ENCODE measurements around the gene AFG1L.

The AFG1L gene

GRCh38 chr6:108549741-108550140 lies 254.9 kb downstream of the AFG1L start:
- FAIRE-seq (no peak), DNase-seq (ENCODE audit: insufficient read length, low spot score) (no peak)
- no peak for TF ChIP-seq PAX5 (IDR thresholded peaks at IDR 0.05; ENCODE audit: insufficient read depth, low read length, severe bottlenecking)
- TF ChIP-seq POLR2A (IDR thresholded peaks at IDR 0.05; ENCODE audit: low read depth, low read length): no peak
- no peak for TF ChIP-seq SPI1 (IDR thresholded peaks at IDR 0.05; ENCODE audit: low read depth, low read length)
- no peak for TF ChIP-seq POU2F2 (IDR thresholded peaks at IDR 0.05; ENCODE audit: low read depth, low read length)
- no peak for TF ChIP-seq POLR2AphosphoS5 (IDR thresholded peaks at IDR 0.05; ENCODE audit: low read depth, low read length)
- no peak for TF ChIP-seq TAF1 (IDR thresholded peaks at IDR 0.05; ENCODE audit: low read depth, low read length)

- DNase-seq (ENCODE audit: insufficient read length, low spot score): no peak
- TF ChIP-seq TAF1 (IDR thresholded peaks at IDR 0.05; ENCODE audit: low read depth, low read length) (no peak), PAX5 (IDR thresholded peaks at IDR 0.05; ENCODE audit: insufficient read depth, low read length, severe bottlenecking) (no peak)
- FAIRE-seq: no peak
Observed at GRCh38 chr6:108550256-108550655, 255.4 kb downstream of the AFG1L start.

- DNase-seq (ENCODE audit: insufficient read length, low spot score): no peak
- no peak for TF ChIP-seq POLR2AphosphoS5 (IDR thresholded peaks at IDR 0.05; ENCODE audit: low read depth, low read length)
- no peak for FAIRE-seq
Observed at GRCh38 chr6:108555399-108556052, 260.7 kb downstream of the AFG1L start.

GRCh38 chr6:108556250-108556649 lies 261.4 kb downstream of the AFG1L start:
- no peak for DNase-seq (ENCODE audit: insufficient read length, low spot score)
- TF ChIP-seq POLR2AphosphoS5 (IDR thresholded peaks at IDR 0.05; ENCODE audit: low read depth, low read length): no peak
- no peak for TF ChIP-seq POLR2A (IDR thresholded peaks at IDR 0.05; ENCODE audit: low read depth, low read length)
- no peak for TF ChIP-seq POU2F2 (IDR thresholded peaks at IDR 0.05; ENCODE audit: low read depth, low read length)
- TF ChIP-seq TAF1 (IDR thresholded peaks at IDR 0.05; ENCODE audit: low read depth, low read length): no peak
- no peak for TF ChIP-seq PAX5 (IDR thresholded peaks at IDR 0.05; ENCODE audit: insufficient read depth, low read length, severe bottlenecking)
- TF ChIP-seq SPI1 (IDR thresholded peaks at IDR 0.05; ENCODE audit: low read depth, low read length): no peak
- FAIRE-seq: no peak

- TF ChIP-seq POLR2AphosphoS5 (IDR thresholded peaks at IDR 0.05; ENCODE audit: low read depth, low read length) (no peak), TAF1 (IDR thresholded peaks at IDR 0.05; ENCODE audit: low read depth, low read length) (no peak), POU2F2 (IDR thresholded peaks at IDR 0.05; ENCODE audit: low read depth, low read length) (no peak), SPI1 (IDR thresholded peaks at IDR 0.05; ENCODE audit: low read depth, low read length) (no peak), POLR2A (IDR thresholded peaks at IDR 0.05; ENCODE audit: low read depth, low read length) (no peak), PAX5 (IDR thresholded peaks at IDR 0.05; ENCODE audit: insufficient read depth, low read length, severe bottlenecking) (no peak)
- DNase-seq (ENCODE audit: insufficient read length, low spot score): no peak
- FAIRE-seq: no peak
Observed at GRCh38 chr6:108556866-108557493, 262.1 kb downstream of the AFG1L start.

- FAIRE-seq (peak; percentile 65), DNase-seq (ENCODE audit: insufficient read length, low spot score) (peak; percentile 37)
- TF ChIP-seq SPI1 (IDR thresholded peaks at IDR 0.05; ENCODE audit: low read depth, low read length) (no peak), POLR2A (IDR thresholded peaks at IDR 0.05; ENCODE audit: low read depth, low read length) (no peak), POLR2AphosphoS5 (IDR thresholded peaks at IDR 0.05; ENCODE audit: low read depth, low read length) (no peak), PAX5 (IDR thresholded peaks at IDR 0.05; ENCODE audit: insufficient read depth, low read length, severe bottlenecking) (no peak), POU2F2 (IDR thresholded peaks at IDR 0.05; ENCODE audit: low read depth, low read length) (no peak), TAF1 (IDR thresholded peaks at IDR 0.05; ENCODE audit: low read depth, low read length) (no peak)
Observed at GRCh38 chr6:108557494-108558371, 262.9 kb downstream of the AFG1L start.

- FAIRE-seq: peak; percentile 70
- peak; percentile 60 for DNase-seq (ENCODE audit: insufficient read length, low spot score)
- TF ChIP-seq PAX5 (IDR thresholded peaks at IDR 0.05; ENCODE audit: insufficient read depth, low read length, severe bottlenecking) (no peak), SPI1 (IDR thresholded peaks at IDR 0.05; ENCODE audit: low read depth, low read length) (no peak), POLR2AphosphoS5 (IDR thresholded peaks at IDR 0.05; ENCODE audit: low read depth, low read length) (no peak), TAF1 (IDR thresholded peaks at IDR 0.05; ENCODE audit: low read depth, low read length) (no peak), POLR2A (IDR thresholded peaks at IDR 0.05; ENCODE audit: low read depth, low read length) (no peak), POU2F2 (IDR thresholded peaks at IDR 0.05; ENCODE audit: low read depth, low read length) (0 out of 2 replicates have a peak, but pooled peaks have one; percentile 26)
Observed at GRCh38 chr6:108558372-108559096, 263.7 kb downstream of the AFG1L start.

GRCh38 chr6:108559097-108559883 lies 264.4 kb downstream of the AFG1L start:
- no peak for TF ChIP-seq POLR2AphosphoS5 (IDR thresholded peaks at IDR 0.05; ENCODE audit: low read depth, low read length)
- no peak for TF ChIP-seq SPI1 (IDR thresholded peaks at IDR 0.05; ENCODE audit: low read depth, low read length)
- TF ChIP-seq TAF1 (IDR thresholded peaks at IDR 0.05; ENCODE audit: low read depth, low read length): no peak
- TF ChIP-seq POLR2A (IDR thresholded peaks at IDR 0.05; ENCODE audit: low read depth, low read length): no peak
- no peak for TF ChIP-seq POU2F2 (IDR thresholded peaks at IDR 0.05; ENCODE audit: low read depth, low read length)
- TF ChIP-seq PAX5 (IDR thresholded peaks at IDR 0.05; ENCODE audit: insufficient read depth, low read length, severe bottlenecking): no peak
- FAIRE-seq (peak; percentile 59), DNase-seq (ENCODE audit: insufficient read length, low spot score) (peak; percentile 41)

Measured in GM12891 (cell line).